Measurements from ENCODE around the gene CLDN12.

The CLDN12 gene

DNA sequence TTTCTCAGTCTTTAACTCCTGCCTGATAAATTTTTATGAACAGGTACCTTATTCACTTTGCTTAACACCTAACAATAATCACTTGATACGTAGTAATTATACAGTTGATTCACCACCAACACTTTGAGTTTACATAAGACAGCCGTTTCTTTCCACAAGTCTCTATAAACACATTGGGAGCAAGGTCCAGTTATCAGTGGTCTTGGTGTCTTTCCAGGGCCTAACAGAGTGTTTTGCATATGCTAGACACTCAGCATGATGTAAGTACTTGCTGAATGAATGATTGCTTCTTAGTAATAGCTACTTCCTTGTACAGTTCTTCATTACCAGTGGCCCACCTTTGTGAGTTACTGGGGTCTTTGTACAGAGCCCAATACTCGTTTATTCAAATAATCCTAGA lies 6.4 kb downstream of the CLDN12 start:
- in situ Hi-C loops (cut with HindIII; ENCODE audit: low pct_unique_long_range_greater_than_20kb, low sequenced_read_pairs): no loop called here
- no peak for TF ChIP-seq JUND (IDR thresholded peaks at IDR 0.05; ENCODE audit: low read depth)
- no peak for DNase-seq (ENCODE audit: low read depth in 1 of 2, low spot score in 1 of 2)

DNA sequence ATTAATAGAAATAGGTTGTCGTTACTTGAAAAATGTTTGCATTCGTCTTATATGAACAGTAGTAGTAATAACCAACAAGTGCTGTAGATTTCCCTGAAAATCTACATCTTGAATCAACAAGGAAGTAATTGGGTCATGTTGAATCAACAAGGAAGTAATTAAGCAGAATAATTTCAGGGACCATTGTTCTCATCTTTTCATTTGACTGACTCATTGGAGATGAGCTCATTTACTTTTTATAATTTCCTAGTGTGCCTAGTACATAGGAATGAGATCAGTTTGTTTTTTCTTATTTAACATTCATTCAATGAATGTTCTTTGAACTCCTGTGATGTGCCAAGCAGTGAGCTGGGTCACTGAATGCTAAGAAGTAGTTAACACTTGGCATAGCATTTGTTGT lies 8.2 kb downstream of the CLDN12 start:
- peak; percentile 14; the same call in 1 of the 2 replicates for TF ChIP-seq JUND (IDR thresholded peaks at IDR 0.05; ENCODE audit: low read depth)
- peak in 1 of 2 experiments; percentile 47 for DNase-seq (ENCODE audit: low read depth in 1 of 2, low spot score in 1 of 2)
- in situ Hi-C loops (cut with HindIII; ENCODE audit: low pct_unique_long_range_greater_than_20kb, low sequenced_read_pairs): no loop called here

DNA sequence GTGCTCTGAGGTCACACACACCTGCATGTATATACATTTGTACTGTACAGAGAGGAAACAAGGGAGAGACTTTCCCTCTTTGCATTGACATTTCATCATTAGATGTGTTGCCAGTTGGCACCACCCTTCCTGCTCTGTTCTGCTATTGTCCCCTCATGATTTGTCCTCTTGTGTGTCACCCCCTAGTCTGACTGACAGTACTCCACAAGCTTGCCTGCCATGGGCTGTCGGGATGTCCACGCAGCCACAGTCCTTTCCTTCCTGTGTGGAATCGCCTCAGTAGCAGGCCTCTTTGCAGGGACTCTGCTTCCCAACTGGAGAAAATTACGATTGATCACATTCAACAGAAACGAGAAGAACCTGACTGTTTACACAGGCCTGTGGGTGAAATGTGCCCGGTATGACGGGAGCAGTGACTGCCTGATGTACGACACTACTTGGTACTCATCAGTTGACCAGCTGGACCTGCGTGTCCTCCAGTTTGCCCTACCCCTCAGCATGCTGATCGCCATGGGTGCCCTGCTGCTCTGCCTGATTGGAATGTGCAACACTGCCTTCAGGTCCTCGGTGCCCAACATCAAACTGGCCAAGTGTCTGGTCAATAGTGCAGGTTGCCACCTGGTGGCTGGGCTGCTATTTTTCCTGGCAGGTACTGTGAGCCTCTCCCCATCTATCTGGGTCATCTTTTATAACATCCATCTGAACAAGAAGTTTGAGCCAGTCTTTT lies 9.4 kb downstream of the CLDN12 start:
- DNase-seq (ENCODE audit: low read depth in 1 of 2, low spot score in 1 of 2): peak in 1 of 2 experiments; percentile 79
- in situ Hi-C loops (cut with HindIII; ENCODE audit: low pct_unique_long_range_greater_than_20kb, low sequenced_read_pairs): no loop called here
- no peak for TF ChIP-seq JUND (IDR thresholded peaks at IDR 0.05; ENCODE audit: low read depth)

DNA sequence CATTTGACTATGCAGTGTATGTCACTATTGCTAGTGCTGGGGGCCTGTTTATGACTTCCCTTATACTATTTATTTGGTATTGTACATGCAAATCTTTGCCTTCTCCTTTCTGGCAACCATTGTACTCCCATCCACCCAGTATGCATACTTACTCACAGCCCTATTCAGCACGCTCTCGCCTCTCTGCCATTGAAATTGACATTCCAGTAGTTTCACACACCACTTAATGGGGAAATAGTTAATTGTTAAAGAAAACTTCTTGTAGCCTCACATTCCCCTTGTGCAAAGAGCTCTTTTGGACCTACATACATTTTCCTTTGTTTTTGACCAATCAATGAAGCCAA lies 9.9 kb downstream of the CLDN12 start:
- in situ Hi-C loops (cut with HindIII; ENCODE audit: low pct_unique_long_range_greater_than_20kb, low sequenced_read_pairs): no loop called here
- DNase-seq (ENCODE audit: low read depth in 1 of 2, low spot score in 1 of 2): no peak
- no peak for TF ChIP-seq JUND (IDR thresholded peaks at IDR 0.05; ENCODE audit: low read depth)

DNA sequence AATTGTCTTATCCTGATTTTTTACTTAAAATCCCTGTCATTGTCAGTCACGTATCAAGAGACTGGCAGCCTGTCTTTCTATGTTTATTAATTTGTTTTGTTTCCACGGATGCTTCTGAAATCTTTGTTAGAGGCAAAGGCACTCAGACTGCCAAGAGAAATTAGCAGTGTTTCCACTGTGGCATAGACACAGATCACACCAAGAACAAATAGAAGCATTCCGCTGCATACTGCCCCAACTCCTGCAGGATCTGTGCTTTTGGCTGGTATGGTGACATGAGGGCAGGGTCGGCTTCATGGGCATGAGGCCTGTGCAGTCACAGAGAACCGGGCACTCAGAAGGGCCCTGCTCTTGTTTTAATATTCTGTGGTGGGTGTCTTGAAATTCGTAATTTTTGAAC lies 18.4 kb downstream of the CLDN12 start:
- TF ChIP-seq JUND (IDR thresholded peaks at IDR 0.05; ENCODE audit: low read depth): no peak
- no peak for DNase-seq (ENCODE audit: low read depth in 1 of 2, low spot score in 1 of 2)
- in situ Hi-C loops (cut with HindIII; ENCODE audit: low pct_unique_long_range_greater_than_20kb, low sequenced_read_pairs): no loop called here

DNA sequence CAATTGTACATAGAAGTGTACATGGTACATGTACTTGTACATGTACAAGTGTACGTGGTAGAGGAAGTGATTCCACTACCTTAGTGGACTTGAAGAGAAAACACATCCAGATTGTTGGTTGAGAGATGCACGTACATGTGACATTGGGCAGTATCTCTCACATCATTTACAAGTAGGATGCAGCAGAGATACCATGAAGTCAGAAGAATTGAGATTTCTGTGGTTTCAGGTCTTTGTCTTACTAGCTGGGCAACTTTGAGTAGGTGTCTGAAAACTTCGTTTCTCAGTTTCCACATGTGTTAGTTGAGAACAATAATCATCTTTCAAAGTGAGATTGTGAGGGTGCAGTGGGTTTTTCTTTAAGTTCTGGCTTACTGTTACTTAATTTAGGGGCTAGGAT lies 21.5 kb downstream of the CLDN12 start:
- in situ Hi-C loops (cut with HindIII; ENCODE audit: low pct_unique_long_range_greater_than_20kb, low sequenced_read_pairs): no loop called here
- no peak for DNase-seq (ENCODE audit: low read depth in 1 of 2, low spot score in 1 of 2)
- TF ChIP-seq JUND (IDR thresholded peaks at IDR 0.05; ENCODE audit: low read depth): no peak

DNA sequence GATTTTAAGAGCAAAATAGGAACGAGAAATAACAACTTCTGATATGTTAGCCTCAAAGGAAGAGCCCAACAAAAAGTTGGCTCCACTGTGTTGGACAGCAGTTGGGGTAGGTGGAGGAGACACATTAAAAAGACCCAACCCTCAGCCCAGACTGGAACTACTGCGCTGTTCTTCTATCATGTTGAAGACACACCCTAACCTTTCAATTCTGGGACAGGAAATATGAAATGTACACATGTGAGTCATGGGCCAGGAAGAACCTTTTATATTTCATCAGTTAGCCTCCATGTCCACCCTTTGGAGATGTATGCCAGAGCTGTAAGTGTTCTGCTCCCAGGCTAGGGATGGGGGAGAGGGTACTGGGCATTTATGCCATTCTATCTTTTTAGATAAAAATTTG lies 22.1 kb downstream of the CLDN12 start:
- in situ Hi-C loops (cut with HindIII; ENCODE audit: low pct_unique_long_range_greater_than_20kb, low sequenced_read_pairs): no loop called here
- TF ChIP-seq JUND (IDR thresholded peaks at IDR 0.05; ENCODE audit: low read depth): no peak
- no peak for DNase-seq (ENCODE audit: low read depth in 1 of 2, low spot score in 1 of 2)

DNA sequence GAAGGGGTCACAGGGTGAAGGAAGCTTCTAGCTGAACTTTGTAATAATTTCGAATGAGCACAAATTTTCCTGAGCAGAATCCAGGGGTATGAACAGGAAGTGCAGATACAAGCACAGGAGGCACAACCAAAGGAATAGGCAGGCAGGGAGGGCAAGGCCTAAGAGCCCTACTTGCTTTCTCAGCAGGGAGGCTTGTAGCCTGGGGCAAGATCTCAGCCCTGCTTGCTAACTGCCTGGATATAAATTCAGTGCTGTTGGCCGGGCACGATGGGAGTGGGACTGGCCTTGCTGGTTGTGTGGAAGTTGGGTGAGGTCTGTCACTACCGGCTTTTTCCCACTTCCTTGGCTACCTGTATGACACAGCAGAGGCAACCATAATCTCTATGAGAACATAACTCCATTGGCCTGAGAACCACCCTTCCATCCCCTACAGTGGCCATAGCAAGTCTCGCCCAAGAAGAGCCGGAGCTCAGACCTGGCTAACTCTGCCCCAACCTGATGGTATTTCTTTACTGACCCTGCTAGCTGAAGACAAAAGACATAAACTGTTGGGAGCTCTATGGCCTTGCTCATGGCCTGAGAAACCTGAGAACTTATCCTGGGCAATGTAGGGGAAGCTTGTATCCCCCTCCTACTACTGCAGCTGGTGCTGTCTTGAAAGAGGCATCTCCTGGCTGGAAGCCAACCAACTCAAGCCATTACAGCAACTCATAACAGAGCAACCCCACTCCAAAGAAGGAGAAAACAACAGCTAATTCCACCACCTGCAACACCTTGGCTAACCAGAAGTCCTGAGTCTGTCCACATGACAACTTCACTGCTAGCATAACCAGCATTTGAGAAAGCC lies 27.6 kb downstream of the CLDN12 start:
- in situ Hi-C loops (cut with HindIII; ENCODE audit: low pct_unique_long_range_greater_than_20kb, low sequenced_read_pairs): no loop called here

DNA sequence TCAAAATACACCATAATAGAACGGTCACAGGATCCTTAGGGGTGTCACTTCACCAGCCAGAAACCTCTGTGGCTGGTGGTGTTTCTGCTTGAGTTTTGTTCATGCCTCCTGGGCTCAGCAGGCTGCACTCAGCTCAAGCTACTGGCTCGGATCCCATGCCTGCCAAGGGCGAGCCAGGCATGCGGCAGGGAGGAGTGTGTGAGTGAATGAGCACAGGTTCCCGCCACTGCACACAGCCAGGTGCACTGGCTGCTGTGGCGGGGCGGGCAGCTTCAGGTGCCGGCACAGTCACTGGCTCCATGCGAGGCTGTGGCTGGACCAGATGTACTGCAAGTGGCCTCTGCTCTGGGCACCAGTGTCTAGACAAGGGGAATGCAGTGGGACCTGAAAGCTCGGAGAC lies 29.5 kb downstream of the CLDN12 start:
- no peak for TF ChIP-seq JUND (IDR thresholded peaks at IDR 0.05; ENCODE audit: low read depth)
- peak in 1 of 2 experiments; percentile 1 for DNase-seq (ENCODE audit: low read depth in 1 of 2, low spot score in 1 of 2)
- in situ Hi-C loops (cut with HindIII; ENCODE audit: low pct_unique_long_range_greater_than_20kb, low sequenced_read_pairs): no loop called here

More for the DNA sequence above, 27.6 kb downstream of the CLDN12 start:
- no peak for TF ChIP-seq JUND (IDR thresholded peaks at IDR 0.05; ENCODE audit: low read depth)
- DNase-seq (ENCODE audit: low read depth in 1 of 2, low spot score in 1 of 2): no peak

DNA sequence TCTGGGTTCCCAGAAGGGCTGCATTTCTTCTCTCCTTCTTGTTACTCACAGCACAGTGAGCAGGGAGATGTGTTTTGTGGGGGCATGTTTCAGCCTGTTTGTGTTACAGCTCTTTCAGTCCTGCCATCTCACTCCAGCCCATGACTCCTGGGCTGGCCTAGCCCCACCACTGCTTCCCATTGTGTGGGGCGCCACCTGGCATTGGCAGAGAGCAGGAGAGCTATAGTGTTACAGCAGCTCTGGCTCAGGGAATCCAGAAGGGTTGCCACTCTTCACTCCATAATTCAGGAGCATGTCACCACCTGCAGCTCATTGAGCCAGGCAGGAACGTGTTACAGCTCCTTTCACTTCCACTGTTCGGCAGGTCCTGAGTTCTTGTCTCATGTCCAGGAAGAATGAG lies 30.0 kb downstream of the CLDN12 start:
- no peak for DNase-seq (ENCODE audit: low read depth in 1 of 2, low spot score in 1 of 2)
- in situ Hi-C loops (cut with HindIII; ENCODE audit: low pct_unique_long_range_greater_than_20kb, low sequenced_read_pairs): no loop called here
- no peak for TF ChIP-seq JUND (IDR thresholded peaks at IDR 0.05; ENCODE audit: low read depth)

DNA sequence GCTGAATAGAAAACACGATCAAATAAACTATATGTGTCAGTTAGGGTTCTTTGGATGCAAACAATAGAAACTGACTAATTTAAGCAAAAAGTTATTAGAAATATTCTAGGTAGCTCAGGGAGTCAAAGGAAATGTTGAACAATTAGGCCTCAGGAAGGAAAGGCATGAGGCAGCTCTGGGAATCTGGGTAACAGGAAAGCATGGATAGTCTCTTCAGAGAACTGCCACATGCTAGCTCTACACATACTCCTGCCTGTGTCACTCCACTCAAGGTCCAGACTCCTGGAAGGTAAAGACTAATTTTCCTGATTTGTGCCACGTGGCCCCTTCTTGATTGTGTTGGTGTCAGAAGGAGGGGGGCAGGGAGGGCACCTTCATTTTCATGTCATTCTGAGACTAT lies 42.4 kb downstream of the CLDN12 start:
- in situ Hi-C loops (cut with HindIII; ENCODE audit: low pct_unique_long_range_greater_than_20kb, low sequenced_read_pairs): no loop called here

DNA sequence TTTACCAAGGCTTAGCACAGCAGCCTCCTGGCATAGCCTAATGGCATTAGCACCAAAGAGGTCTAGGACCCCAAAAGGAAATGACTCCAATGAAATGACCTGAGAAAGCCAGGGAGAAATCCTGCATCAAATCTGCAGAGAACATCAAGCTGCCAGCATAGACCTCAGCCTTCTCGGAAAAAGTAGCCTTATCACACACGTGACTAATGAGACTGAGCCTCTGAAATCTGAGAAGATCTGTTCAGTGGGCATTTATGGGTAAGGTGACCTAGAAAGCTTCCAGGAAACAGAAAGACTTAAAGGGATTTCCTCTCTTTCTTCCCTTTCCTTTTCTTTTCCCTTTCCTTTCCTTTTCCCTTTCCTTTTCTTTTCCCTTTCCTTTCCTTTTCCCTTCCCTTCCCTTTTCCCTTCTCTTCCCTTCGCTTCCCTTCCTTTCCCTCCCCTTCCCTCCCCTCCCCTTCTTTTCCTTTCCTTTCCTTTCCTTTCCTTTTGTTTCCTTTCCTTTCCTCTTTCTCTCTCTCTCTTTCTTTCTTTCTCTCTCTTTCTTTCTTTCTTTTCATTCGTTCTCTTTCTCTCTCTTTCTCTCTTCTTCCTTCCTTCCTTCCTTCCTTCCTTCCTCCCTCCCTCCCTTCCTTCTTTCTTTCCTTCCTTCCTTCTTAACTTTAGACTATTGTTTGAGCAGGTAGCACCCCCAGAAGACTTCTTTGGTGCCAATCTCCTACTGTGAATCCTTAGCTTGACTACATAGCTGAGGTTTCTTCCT lies 43.1 kb downstream of the CLDN12 start:
- DNase-seq (ENCODE audit: low read depth in 1 of 2, low spot score in 1 of 2): no peak
- in situ Hi-C loops (cut with HindIII; ENCODE audit: low pct_unique_long_range_greater_than_20kb, low sequenced_read_pairs): no loop called here
- TF ChIP-seq JUND (IDR thresholded peaks at IDR 0.05; ENCODE audit: low read depth): no peak

More for the DNA sequence above, 42.4 kb downstream of the CLDN12 start:
- DNase-seq (ENCODE audit: low read depth in 1 of 2, low spot score in 1 of 2): no peak
- TF ChIP-seq JUND (IDR thresholded peaks at IDR 0.05; ENCODE audit: low read depth): no peak
